ENCODE results near the gene MDM2.

- TF ChIP-seq CTCF (IDR thresholded peaks at IDR 0.05 in 8 of 11, conservative IDR thresholded peaks at IDR 0.05 in 3 of 11) (no peak), POLR2AphosphoS5 (IDR thresholded peaks at IDR 0.05) (no peak)
Observed at GRCh38 chr12:68873316-68873715, 65.3 kb downstream of the MDM2 start.

Data from spleen (tissue), 7 donors.